ENCODE results near the gene KRT73.

KRT73 gene

DNA sequence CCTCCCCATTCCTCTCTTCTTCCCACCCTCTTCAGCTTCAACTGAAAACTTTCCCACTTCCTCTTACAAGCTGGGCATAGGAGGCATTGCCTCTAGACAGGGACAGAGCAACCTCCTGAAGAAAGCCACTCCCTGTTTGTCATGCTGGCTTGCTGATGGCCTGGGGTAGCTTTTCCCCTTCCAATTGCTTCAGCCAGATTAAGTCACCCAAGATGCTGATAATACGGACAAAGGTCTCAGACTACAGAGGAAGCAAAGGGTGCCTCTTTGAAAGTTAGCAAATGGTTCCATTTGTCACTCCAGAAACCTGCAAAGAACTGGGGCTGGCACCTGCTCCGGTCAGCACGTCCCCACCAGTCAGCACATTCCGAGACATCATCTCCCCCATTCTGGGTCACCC is 27.6 kb upstream of the KRT73 start:
- no peak for DNase-seq (ENCODE audit: low spot score)

DNA sequence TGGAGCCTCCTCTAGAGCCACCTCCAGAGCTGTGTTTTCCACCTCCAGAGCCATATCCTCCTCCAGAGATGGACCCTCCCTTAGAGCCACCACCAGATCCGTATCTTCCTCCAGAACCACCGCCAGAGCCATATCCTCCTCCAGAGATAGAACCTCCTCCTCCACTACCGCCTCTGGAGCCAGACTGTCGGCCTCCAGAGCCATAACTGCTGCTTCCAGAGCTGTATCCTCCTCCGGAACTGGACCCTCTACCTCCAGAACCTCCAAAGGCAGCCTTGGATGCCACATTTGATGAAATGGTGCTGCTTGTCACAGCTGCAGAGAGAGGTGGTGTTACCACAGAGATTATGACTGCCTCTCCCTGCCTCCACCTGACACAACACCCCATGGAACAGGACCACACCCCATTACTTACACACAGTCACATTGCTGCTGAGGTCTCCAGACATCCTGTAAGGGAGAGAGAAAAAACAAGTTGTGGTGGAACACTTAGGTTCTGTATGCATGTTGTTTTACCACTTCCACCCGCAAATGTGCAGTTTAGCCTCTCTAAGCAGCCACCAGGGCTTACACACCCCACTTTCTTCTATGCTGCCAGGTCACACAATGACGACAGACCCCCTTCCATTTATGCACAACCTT is 26.9 kb upstream of the KRT73 start:
- peak; percentile 32 for DNase-seq (ENCODE audit: low spot score)

DNA sequence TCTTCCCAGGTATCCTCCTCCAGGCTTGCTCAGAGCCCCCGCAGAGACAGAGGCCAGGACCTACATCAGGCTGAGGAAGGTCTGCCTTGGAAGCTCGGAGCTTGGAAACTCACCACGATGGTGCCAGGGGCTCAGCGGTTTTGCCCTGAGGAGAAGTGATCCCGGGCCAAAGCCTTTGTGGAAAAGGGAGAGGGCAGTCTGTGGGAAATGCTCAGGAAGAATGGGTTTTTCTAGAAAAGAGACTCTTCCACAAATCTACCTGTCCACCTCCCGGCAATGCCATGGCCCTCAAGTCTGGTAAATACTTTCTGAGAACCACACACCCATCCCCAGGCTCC is 25.7 kb upstream of the KRT73 start:
- DNase-seq (ENCODE audit: low spot score): no peak

DNA sequence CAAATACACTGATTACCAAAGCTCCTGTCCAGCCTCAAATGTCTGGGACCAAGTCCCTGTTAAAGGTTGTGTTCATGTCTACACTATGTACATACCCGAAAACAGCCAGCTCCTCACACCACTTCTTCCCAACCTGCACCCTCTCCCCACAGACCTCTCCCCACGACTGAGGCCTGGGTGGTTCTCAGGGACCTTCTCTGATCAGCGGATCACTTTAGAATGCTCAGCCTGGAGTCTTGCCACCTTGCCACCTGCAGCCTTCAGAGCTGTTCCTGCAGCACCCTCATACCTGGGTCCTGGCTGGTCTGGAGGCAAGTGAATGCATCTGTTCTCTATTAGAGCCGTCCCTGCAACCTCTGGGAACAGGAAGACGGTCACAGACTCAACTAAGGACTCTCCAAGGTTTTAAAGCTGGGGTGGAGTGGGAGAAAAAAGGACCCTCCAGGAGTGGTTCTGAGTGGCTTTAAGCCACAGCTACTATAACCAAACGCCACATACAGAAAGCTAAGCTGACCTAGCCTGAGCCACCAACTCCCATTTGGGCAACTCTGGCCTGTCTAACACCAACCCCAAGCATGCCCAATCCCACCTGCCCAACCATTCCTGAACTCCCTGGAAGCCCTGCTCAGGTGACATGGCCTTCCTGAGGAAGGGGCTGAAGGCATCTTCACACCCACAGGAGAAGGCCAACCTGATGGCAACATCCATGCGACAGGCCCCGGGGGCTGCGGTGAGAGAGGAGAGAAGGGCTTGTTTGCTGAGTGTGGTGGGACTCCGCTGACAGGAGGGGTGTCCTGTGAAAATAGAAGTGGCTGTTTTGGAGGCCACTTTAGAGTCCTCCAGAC is 25.1 kb upstream of the KRT73 start:
- no peak for DNase-seq (ENCODE audit: low spot score)

DNA sequence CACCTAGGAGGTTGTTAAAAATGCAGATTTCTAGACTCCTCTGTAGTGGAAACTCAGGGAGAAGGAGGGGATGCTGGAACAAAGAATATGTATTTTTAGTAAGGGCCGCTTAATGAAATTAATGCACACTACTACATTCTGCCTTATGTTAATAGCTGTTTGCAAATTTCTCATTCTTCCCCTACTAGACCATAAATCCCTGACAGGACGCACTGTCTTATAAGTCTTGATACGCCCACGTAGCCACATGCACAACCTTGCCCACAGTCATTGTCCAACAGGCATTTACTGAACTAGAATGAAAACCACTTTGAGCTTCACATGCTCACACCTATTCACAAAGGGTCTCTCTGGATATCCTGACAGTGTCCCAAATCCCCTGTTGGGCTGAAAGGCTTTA is 23.1 kb upstream of the KRT73 start:
- no peak for DNase-seq (ENCODE audit: low spot score)

DNA sequence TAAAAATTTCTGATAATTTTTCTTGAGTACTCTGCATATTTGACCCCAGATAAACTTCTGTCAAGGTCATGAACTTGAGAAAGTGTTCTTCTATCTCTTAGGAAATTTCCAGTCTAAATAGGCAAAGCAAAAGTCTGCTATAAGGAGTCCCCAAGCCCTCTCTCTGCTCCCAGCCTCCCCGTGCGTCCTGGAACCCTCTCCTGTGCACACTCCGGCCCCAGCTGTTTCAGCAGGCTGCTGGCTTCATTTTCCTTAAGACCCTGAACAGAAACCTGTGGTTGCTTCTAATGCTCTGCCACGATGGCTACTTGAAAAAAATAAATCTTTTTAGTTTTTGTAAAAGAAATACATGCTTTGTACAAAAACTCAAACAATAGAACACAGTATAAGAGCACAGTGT is 18.9 kb upstream of the KRT73 start:
- DNase-seq (ENCODE audit: low spot score): no peak

DNA sequence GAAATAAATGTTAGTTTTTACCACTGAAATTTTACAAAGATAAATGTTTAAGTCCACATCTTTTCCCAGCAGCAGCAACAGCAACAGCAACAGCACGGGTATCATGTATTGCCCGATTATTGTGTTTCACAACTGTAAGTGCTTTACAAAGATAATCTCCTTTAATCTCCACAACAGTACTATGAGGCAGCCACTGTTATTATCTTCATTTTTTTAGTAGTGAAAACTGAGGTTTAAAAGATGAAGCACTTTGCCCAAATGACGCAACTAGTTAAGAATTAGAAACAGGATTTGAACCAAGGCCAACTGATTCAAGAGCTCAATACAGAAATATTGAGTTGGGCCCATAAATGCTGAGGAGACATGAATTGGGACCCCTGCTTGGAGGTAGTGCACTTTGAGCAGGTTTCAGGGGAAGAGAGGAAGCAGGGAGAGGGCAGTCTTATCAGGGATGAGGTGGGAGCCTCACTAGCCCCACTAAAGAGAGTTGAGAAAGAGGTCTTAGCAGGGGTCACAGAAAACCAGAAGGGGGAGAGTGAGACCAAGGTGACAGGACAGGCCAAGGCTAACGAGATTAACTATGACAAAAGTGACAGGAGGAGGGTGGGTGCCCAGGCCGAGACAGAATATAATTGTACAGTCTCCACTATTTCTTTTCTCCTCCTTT is 18.4 kb upstream of the KRT73 start:
- DNase-seq (ENCODE audit: low spot score): no peak

DNA sequence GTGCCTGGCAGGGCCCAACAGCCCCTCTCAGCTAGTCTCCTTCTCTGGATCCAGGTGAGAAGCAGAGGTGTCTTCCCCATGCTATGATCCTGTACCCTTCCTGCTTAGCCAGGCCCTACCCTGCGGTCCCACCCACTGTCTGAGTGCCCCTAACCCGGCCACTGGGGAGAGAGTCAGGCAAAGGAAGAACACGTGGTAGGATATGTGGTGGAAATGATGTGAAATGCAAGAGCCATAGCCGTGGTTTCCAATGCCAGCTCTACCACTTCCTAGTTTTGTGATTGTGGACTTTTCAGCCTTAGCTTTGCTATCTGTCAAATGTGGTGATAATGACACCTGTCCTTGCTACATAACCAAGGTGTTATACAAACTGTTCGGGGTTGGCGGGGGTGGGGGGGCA is 17.8 kb upstream of the KRT73 start:
- DNase-seq (ENCODE audit: low spot score): no peak

DNA sequence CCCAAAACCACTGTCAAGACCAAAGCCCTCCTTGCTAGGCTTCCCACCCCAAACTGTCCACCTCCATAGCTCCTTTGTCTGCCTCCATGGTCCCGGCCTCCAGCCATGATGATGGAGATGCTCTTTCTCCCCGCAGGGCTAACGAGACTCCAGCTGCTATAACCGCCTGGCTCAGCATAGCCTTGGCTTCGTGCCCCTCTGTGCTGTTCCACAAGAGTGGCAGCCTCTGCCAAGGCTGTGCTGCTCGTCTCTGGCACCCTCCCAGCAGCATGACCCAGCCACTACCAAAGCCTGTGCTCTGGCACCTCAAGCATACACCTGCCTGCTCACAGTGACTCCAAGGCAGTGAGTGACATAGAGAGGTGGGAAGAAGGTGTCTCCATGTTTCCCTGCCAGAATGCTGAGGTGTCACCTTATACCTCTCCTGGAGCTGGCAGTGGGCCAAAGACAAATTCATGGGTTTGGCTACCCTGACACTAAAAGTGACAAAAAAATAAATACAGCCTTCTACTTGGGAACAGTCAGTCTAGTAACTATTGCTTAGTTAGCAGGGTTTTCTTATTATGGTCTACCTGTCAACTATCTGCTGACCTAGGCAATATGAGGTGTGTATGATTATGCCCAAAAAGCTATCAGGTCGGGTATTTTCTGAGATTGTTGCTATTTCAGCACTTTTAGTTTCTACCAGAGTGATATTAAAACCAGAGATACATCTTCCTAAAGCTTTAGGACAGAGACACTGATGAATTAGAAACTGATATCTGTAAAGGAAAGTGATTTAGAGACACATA is 16.1 kb upstream of the KRT73 start:
- DNase-seq (ENCODE audit: low spot score): peak; percentile 66

DNA sequence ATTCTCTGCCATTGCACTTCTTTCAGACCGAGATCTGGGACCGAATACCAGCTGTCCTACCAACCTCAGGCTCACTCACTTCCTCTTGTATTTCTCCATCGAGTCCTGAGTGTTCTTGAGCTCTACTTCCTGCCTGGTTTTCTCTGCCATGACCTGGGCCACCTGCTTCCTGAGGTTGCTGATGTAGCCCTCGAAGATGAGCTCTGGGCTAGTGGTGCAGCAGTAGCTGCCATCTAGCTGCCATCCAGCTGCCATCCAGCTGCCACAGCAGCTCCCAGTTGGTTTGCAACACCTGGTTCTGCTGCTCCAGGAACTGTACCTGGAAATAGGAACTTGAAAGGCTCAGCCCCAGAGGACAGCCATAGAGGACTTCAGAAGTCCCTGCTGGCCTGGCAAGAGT is 15.0 kb upstream of the KRT73 start:
- no peak for DNase-seq (ENCODE audit: low spot score)

DNA sequence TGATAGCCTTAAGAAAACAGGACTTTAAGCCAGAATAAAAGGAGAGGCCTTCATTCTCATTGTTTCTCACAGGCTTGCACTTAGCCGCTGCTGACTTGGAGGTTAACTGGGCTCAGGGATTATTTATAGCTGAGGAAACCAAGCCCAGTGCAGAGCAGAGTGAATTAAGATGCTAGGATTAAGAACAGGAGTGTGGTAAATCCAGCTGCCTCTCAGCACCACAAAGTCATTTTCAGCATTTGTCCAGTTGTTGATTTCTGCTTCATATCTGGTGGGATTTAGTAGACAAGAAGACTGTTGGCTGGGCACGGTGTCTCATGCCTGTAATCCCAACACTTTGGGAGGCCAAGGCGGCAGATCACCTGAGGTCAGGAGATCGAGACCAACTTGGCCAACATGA is 14.3 kb upstream of the KRT73 start:
- no peak for DNase-seq (ENCODE audit: low spot score)

DNA sequence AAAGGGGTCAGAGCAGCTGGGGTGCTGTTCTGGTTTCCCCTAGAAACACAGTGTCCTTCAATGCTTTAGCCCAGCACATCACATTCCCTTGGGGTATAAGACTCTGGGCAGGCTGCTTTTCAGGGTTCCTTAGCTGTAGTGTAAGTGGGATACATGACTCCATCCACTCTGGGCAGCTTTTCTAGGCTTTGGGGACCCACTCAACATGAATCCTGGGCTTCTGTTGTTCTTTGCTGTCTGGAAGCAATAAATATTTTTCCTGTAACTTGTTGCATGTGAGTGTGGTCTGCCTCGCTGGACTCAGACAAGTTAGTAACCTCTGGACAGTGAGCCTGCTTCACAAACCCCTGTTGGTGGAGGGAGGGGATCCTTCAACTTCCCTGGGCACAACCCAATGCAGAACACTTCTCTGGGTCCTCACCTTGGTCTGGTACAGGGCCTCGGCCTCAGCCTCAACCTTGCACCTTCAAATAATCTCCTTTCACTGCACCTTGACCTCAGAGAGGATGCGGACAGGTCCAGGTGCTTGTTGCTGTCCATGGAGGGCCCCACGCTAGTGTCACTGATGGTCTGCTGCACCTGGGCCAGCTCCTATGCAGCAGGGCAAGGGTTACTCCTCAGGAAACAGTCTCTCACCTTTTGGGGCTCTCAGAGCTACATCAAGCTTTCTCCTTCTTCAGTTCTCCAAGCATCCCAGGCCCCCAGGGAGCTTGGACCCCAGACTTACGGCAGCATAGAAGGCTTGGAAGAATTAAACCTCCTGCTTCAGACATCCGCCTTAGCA is 13.5 kb upstream of the KRT73 start:
- no peak for DNase-seq (ENCODE audit: low spot score)

DNA sequence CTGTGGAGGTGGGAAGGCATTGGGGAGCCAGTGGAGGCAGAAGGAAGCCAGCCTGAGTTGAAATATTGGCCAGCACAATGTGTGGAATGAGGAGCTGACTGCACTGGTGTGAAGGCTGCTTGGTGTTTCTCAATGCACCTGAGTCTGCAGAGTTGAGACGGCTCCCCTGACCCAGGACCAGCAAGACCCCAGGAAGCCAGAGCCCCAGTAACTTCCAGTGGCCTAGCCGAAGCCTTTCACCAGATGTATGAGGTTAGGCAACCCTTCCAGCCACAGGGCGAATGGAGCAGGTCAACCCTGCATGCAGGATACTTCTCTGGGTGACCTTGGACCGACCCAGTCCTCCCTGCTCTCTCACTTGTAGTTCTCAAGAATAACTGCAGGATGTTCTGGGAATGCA is 12.9 kb upstream of the KRT73 start:
- DNase-seq (ENCODE audit: low spot score): no peak

DNA sequence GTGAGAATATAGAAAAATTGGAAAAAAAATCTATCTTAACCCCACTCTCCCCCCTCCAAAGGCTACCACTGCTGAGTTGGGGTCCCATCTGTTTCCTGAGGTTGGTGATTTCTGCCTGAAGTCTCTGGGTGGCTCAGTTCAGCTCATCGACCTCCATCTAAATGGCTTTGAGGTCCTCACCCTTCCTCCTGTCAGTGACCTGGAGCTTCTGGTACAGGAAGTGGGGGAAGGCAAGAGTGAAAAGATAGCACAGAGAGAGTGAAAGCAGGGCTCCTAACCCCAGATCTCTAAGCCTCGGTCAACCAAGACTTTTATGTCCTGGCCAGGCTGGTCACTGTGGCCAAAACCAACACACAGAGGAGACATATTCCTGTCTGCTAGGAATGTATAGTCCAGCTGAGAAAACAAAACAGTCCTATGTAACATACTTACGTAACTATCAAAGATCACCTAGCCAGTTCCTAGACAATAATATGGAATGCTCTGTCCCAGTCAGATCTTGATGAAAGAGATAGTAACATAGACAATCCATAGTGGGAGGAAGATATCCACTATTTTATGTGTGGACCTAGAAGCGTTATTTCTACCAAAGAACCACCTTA is 12.3 kb upstream of the KRT73 start:
- no peak for DNase-seq (ENCODE audit: low spot score)

DNA sequence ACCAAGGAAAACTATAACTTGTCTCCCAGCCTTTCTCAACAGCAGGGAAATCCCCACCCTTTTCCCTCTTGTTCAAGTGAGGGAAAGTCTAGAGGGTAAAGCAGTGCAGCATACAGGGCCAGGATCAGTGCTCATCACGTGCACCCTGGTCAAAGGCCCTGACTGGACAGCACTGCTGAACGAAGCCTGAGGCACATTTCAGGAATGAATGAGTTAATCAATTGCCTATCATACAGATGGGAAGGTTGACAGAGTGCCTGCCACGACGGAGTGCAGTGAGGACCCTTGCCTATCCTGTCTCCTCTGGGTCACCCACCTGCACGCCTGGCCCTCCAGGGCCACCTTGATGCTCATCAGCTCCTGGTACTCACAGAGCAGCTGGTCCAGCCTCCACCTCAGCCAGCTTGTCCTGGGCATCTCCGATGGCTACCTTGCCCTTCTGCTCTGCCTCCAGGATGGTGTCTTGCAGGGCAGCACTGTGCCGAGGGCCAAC is 11.7 kb upstream of the KRT73 start:
- no peak for DNase-seq (ENCODE audit: low spot score)

DNA sequence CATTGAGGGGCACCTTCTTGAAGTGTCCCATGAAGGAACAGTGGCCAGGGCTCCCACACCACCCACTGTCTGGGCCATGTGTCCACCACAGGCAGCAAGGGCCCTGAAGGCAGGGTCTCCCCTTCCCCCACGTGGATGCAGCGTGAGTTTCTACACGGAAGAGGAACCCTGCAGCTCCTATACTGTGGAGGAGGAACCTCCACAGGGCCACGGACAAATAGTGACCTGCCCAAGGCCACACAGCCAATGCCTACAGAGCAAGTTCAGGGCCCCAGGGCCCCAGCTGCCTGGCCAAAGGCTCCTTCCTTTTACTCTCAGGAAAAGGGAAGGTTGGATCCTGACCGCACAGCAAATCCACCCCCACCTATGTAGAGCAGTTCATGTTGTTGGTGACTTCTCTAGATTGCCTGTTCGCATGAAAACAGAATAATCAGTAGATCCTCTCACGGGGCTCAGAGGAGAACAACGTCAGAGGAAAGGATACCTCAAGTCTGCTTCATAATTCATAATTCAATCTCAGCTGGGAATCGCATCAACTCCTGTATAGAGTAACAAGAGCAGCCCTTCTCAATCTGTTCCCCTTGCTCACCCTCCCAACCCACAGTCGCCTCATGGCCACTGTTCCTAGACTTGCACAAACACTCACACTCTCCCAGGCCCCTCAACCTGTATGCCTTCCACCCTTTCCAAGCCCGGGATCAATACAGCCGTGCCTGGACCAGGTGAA is 11.1 kb upstream of the KRT73 start:
- DNase-seq (ENCODE audit: low spot score): no peak

DNA sequence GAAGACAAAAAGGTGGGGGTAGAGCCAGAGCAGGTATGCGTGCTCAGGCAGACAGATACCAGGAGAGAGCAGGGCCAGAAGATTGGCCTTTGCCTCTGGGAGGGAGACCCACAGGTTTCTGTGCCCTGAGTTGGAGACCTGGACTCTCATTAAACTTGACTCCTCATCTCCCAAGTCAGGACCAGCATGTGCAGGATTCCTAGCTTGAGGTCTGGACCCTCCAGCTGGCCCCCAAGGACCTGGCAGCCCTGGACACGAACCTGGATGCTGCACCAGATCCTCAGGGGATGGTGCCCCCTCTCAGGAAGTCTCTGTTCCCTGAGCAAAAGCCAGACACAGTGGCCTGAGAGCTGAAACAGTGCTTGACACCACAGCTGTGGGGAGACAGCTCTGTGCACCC is 10.5 kb upstream of the KRT73 start:
- no peak for DNase-seq (ENCODE audit: low spot score)

DNA sequence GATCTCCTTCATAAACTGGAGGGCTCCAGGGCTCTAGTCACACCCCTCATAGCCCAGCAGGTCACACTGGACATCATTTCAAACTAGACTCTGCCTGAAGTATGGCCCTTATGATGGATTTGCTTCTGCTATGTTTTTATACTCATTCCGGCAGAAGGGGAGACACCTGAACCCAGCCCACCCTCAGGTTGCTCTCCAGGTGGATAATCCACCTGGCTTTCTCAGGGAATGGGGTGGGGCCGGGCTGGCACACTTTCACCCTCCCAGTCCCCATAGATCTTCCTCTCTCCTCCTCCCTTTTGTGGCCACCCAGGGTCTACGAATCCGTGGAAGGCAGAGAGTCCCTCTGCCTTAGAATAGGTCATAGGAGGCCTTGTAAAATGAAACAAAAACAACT is 9.8 kb upstream of the KRT73 start:
- no peak for DNase-seq (ENCODE audit: low spot score)

DNA sequence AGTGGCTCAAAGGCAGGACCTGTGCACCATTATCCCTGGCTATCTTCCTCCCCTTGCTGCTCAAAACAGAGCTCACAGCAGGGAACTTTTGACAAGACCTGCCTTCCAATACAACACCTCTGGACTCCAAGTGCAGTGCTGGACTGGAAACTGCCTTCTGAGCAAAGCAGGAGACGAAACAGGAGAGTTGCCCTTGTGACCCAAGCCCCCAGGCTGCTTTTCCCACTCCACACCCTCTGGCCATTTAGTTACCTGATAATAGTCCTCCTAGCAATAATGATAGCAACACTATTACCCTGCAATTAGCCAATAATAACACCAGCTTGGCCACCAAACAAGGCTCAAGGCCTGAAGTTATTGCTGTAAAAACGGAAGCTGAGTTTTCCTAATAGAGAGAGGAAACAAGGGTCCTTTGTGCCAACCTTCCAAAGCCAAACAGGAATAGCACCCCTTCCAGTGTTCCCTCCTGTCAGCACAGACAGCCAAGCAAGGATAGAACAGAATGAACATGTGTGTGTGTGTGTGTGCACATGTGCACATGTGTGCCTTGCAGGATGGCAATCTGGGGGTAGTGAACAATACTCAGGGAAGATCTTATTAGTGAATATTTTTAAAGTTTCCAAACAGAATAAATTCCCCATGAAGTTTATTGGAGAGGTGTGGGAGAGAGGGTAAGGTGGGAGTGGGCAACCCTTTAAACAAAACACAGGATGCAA is 9.2 kb upstream of the KRT73 start:
- no peak for DNase-seq (ENCODE audit: low spot score)

DNA sequence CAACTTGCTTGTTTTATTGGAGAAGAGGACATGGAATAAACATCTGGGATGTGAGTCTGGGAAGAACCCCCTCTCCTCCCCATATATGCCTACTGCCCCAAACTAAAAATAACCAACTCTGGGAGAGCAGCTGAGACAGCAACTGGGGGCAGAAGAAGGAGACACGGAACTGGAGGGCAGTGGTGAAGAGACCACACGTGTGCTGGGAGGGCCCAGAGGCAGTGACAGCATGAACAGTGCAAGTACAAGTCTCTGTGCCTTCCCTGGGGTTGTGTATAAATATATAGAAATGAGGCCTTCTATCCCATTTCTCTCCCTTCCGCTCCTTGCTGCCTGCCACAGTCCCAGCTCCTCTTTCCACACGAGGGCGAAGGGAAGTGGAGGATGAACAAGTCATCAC is 4.0 kb upstream of the KRT73 start:
- DNase-seq (ENCODE audit: low spot score): no peak

Measured in hematopoietic multipotent progenitor cell treated with erythropoietin and hydrocortisone succinate and interleukin-3 and kit ligand, for 15 days (in vitro differentiated cells).